K562 (cell line): ENCODE data around the gene TMEM131. TPM values are rescaled to one million over a fixed set of nuclear protein-coding genes. Genes with fewer than 3 reads are reported as not detected.

Experiments used
- ATAC-seq: fragments of 200-7000 bp; cut with Tn5 transposase; 3 replicates; pipeline ENCODE4 v1.9.1; 2020; ENCODE audit warnings: moderate library complexity
- BruUV-seq: library from RNA; stranded (reverse); fragments of 400-500 nt; replicated peaks from 2 replicates; lab custom pipeline; 2021; lab: Mats Ljungman, UMichigan
- CTCF ChIA-PET: fragments of 300-600 bp; formaldehyde crosslinking; extraction: SDS; loops from one replicate; lab custom pipeline; 2021; ENCODE audit warnings: low intra/inter-chr PET ratio; lab: Yijun Ruan, JAX
- POLR2A ChIA-PET: fragments of 300-600, 350-650 bp; sonication (Branson Sonifier 250); formaldehyde crosslinking; extraction: SDS; loops from one replicate; lab custom pipeline; 2021; ENCODE audit warnings: antibody characterized with exemption, inconsistent platforms; lab: Yijun Ruan, JAX
- DNase-seq, 4 experiments: peaks; one replicate each; pipeline versions ENCODE4 v3.0.0 to v3.0.0-alpha.2; 2011 to 2018; ENCODE audit warnings: low spot score in 3 of 4, mixed read lengths in 3 of 4; ENCODE audit errors: extremely low read depth in 1 of 4
- FAIRE-seq: peaks from 2 replicates; lab custom pipeline; 2011; peaks lifted over from hg19 to GRCh38; lab: Jason Lieb, UNC
- H2AFZ ChIP-seq: 2 replicates; pipeline ENCODE4 v1.6.0; 2011; ENCODE audit warnings: low read depth, low read length, control low read depth, inconsistent platforms
- H3K27ac ChIP-seq: fragments of 200-600 bp; 3 replicates; pipeline ENCODE4 v1.8.0; 2011; ENCODE audit warnings: low read depth, mild to moderate bottlenecking, control low read depth, inconsistent platforms, low read length, moderate library complexity, mixed read lengths; ENCODE audit errors: extremely low read depth
- H3K27me3 ChIP-seq, 2 experiments: fragments of 300-600 bp in 1 of 2; 2 replicates in 1 of 2; 3 replicates in 1 of 2; pipeline versions ENCODE4 v1.6.0 to v1.8.0; 2011; ENCODE audit warnings: inconsistent platforms in 2 of 2, low read length in 2 of 2, mild to moderate bottlenecking in 1 of 2, mixed read lengths in 1 of 2, moderate library complexity in 1 of 2; ENCODE audit not compliant: control insufficient read depth in 2 of 2, insufficient read depth in 2 of 2
- H3K36me3 ChIP-seq: fragments of 300-600 bp; 3 replicates; pipeline ENCODE4 v1.8.0; 2011; ENCODE audit warnings: mild to moderate bottlenecking, low read length, inconsistent platforms; ENCODE audit not compliant: control insufficient read depth, insufficient read depth
- H3K4me1 ChIP-seq, 2 experiments: fragments of 200-600 bp in 1 of 2; replicated peaks in 1 of 2; 2 replicates in 1 of 2; 3 replicates in 1 of 2; pipeline versions ENCODE4 v1.5.1 to v1.8.0; 2011; ENCODE audit warnings: inconsistent platforms in 2 of 2, low read length in 2 of 2, mild to moderate bottlenecking in 1 of 2, mixed read lengths in 1 of 2, moderate library complexity in 1 of 2; ENCODE audit not compliant: control insufficient read depth in 2 of 2, insufficient read depth in 2 of 2
- H3K4me2 ChIP-seq: 2 replicates; pipeline ENCODE4 v1.6.1; 2011; ENCODE audit warnings: low read length, control low read depth, inconsistent platforms, mixed read lengths; ENCODE audit not compliant: insufficient read depth
- H3K4me3 ChIP-seq: fragments of 200-600 bp; sonication (generic), shearing (Covaris generic); 2 replicates; pipeline ENCODE4 v1.5.1; 2016; ENCODE audit warnings: control low read depth, inconsistent platforms
- H3K79me2 ChIP-seq: fragments of 200-600 bp; 3 replicates; pipeline ENCODE4 v1.8.0; 2011; ENCODE audit warnings: low read length, inconsistent platforms; ENCODE audit not compliant: control insufficient read depth, insufficient read depth
- H3K9ac ChIP-seq, 2 experiments: 2 replicates each; pipeline versions ENCODE4 v1.6.0 to v1.6.1; 2011; ENCODE audit warnings: low read depth in 2 of 2, low read length in 2 of 2, control low read depth in 1 of 2, inconsistent platforms in 1 of 2, mild to moderate bottlenecking in 1 of 2, mixed read lengths in 1 of 2; ENCODE audit not compliant: insufficient read depth in 1 of 2
- H3K9me1 ChIP-seq: one replicate; pipeline ENCODE4 v1.6.0; 2011; ENCODE audit warnings: inconsistent platforms, mild to moderate bottlenecking, low read length, moderate library complexity; ENCODE audit not compliant: control insufficient read depth, insufficient read depth
- H3K9me3 ChIP-seq: replicated peaks from 2 replicates; pipeline ENCODE4 v1.5.1; 2011; ENCODE audit warnings: low read depth, low read length, inconsistent platforms; ENCODE audit not compliant: control insufficient read depth, insufficient read depth
- H4K20me1 ChIP-seq: replicated peaks from 2 replicates; pipeline ENCODE4 v1.6.1; 2011; ENCODE audit warnings: low read length, inconsistent platforms, mixed read lengths; ENCODE audit not compliant: control insufficient read depth, insufficient read depth
- ATF6 ChIP-seq: sonication (generic); formaldehyde crosslinking; IDR thresholded peaks from 2 replicates; pipeline ENCODE4 v1.4.0; 2020; ENCODE audit warnings: mild to moderate bottlenecking, missing genetic modification reagents
- BACH1 ChIP-seq: fragments of 200-800 bp; sonication (Bioruptor generic); IDR thresholded peaks from 2 replicates; pipeline ENCODE4 v1.6.1; 2016; ENCODE audit warnings: missing genetic modification characterization, missing compliant biosample characterization
- DDX20 ChIP-seq: fragments of 450-650 bp; IDR thresholded peaks from 2 replicates; pipeline ENCODE4 v1.6.1; 2016; ENCODE audit warnings: missing genetic modification characterization, low read depth, mild to moderate bottlenecking, missing compliant biosample characterization, moderate library complexity
- DPF2 ChIP-seq: fragments of 450-650 bp; IDR thresholded peaks from 2 replicates; pipeline ENCODE4 v1.6.1; 2016
- GTF2E2 ChIP-seq: fragments of 200-800 bp; sonication (Bioruptor generic); IDR thresholded peaks from 2 replicates; pipeline ENCODE4 v1.6.1; 2016; ENCODE audit warnings: missing genetic modification characterization, missing compliant biosample characterization
- HOXB6 ChIP-seq: fragments of 250-450 bp; sonication (Bioruptor Pico); IDR thresholded peaks from 2 replicates; pipeline ENCODE4 v1.5.1; 2022; ENCODE audit warnings: mild to moderate bottlenecking, borderline replicate concordance
- KDM5B ChIP-seq: fragments of 200-600 bp; sonication (generic); IDR thresholded peaks from 2 replicates; pipeline ENCODE4 v1.6.1; 2012; ENCODE audit warnings: low read depth, mild to moderate bottlenecking, moderate library complexity, low read length, control low read depth, inconsistent platforms; ENCODE audit not compliant: insufficient replicate concordance
- MEF2D ChIP-seq: conservative IDR thresholded peaks from 2 replicates; pipeline ENCODE4 v1.6.1; 2016; ENCODE audit warnings: low read depth, missing genetic modification characterization, missing compliant biosample characterization
- RAD21 ChIP-seq, 2 experiments: fragments of 250-450 bp in 1 of 2; fragments of 450-650 bp in 1 of 2; sonication (Bioruptor Pico) in 1 of 2; formaldehyde crosslinking in 1 of 2; IDR thresholded peaks in 1 of 2; conservative IDR thresholded peaks in 1 of 2; 2 replicates each; pipeline versions ENCODE4 v1.4.0 to v1.8.0; 2020 to 2022; ENCODE audit warnings: mild to moderate bottlenecking in 2 of 2, moderate library complexity in 1 of 2
- RB1 ChIP-seq: fragments of 450-650 bp; IDR thresholded peaks from 2 replicates; pipeline ENCODE4 v1.6.1; 2017; ENCODE audit warnings: low read depth, mild to moderate bottlenecking
- ZNF668 ChIP-seq: fragments of 250-450 bp; sonication (Bioruptor Pico); IDR thresholded peaks from 2 replicates; pipeline ENCODE4 v1.8.0; 2022; ENCODE audit warnings: mild to moderate bottlenecking, inconsistent platforms
- WGBS: fragments of 100-300 bp; shearing (Covaris generic); methylation state at CpG from one replicate; pipeline ENCODE4 v1.1.6; 2016; ENCODE audit warnings: low coverage, mixed read lengths; ENCODE audit not compliant: insufficient coverage; ENCODE audit errors: missing lambda C conversion rate; 5-methylcytosine and 5-hydroxymethylcytosine counted together
- in situ Hi-C: fragments of 300-500 bp; cut with MboI; formaldehyde crosslinking; loops from 4 replicates; pipeline ENCODE4 v1.15.0; 2018; ENCODE audit warnings: inconsistent platforms, mixed read lengths
- intact Hi-C: fragments of 100-400 bp; cut with micrococcal nuclease; formaldehyde crosslinking; loops from 2 replicates; pipeline ENCODE4 v1.14.2; 2022
- polyA plus RNA-seq, 8 experiments: library from polyadenylated mRNA; depleted of rRNA in 4 of 8; stranded (reverse) in 5 of 8; unstranded in 3 of 8; fragments of >200 nt; fragmentation: Nextera tagmentation in 2 of 8; fragmentation: Illumina TruSeq in 1 of 8; extraction: Ambion mirVana in 2 of 8; extraction: Trizol in 1 of 8; gene quantifications; 2 replicates each; pipeline versions ENCODE4 v1.2.1 to v1.2.3, GENCODE V29; 2011 to 2014; ENCODE audit warnings: inconsistent platforms in 1 of 8, missing spikeins in 1 of 8
- total RNA-seq, 7 experiments: library from RNA; depleted of rRNA in 6 of 7; stranded (reverse); fragments of >200 nt in 6 of 7; fragmentation: Illumina TruSeq in 2 of 7; extraction: Trizol in 2 of 7; gene quantifications; 2 replicates each; pipeline versions ENCODE4 v1.2.1 to v1.2.3, GENCODE V29; 2011 to 2021; ENCODE audit warnings: low replicate concordance in 1 of 7
- TF ChIP-seq, protein P1 (sequence below): fragments of 250-450 bp; sonication (Bioruptor Pico); IDR thresholded peaks from 2 replicates; pipeline ENCODE4 v1.9.0; 2021; ENCODE audit warnings: mild to moderate bottlenecking, inconsistent platforms
- TF ChIP-seq, protein P2 (sequence below): sonication (generic); formaldehyde crosslinking; IDR thresholded peaks from 2 replicates; pipeline ENCODE4 v1.8.1; 2022; ENCODE audit warnings: missing genetic modification reagents

The TMEM131 gene
- total and polyA plus RNA-seq, 9 of the 15 experiments (the other 6 are each of a cell fraction or from before 2014, with no cell fraction given) = 2.5 to 21.1 (median 12.4) TPM

GRCh38 chr2:97958184-97958583 is 37.6 kb downstream of the TMEM131 start:
- POLR2A ChIA-PET = interaction anchor here (0.5 to 1.8 kb wide), 3 partner anchors 13 to 61 kb away, joined by 4 read pairs; no protein-coding TSS in a partner anchor
- H3K9me1 ChIP-seq = no peaks in the 10 kb centered on the region
- H3K27ac ChIP-seq = no peak overlapping the region
- H3K79me2 ChIP-seq = peaks cover 60% of the 10 kb centered on the region
- H3K9ac ChIP-seq = no peak overlapping the region
- no peak overlapping the region for H3K4me2 ChIP-seq
- DNase-seq = no peak
- 47% methylated on average over 2 of the region's 2 CpGs for WGBS
- intact Hi-C loops = no loop called here
- H4K20me1 ChIP-seq = no peaks in the 10 kb centered on the region
- H3K27me3 ChIP-seq = no peaks in the 10 kb centered on the region
- ATAC-seq = 0 out of 3 replicates have a peak, but pooled peaks have one; percentile 20
- CTCF ChIA-PET = no interaction called here
- no peaks in the 10 kb centered on the region for H3K36me3 ChIP-seq
- no peak overlapping the region for H2AFZ ChIP-seq
- H3K4me3 ChIP-seq = no peak overlapping the region
- no peaks in the 10 kb centered on the region for H3K9me3 ChIP-seq
- BruUV-seq = no TSS peak
- no peaks in the 10 kb centered on the region for H3K4me1 ChIP-seq
- FAIRE-seq = no peak
- in situ Hi-C loops = no loop called here
- TF ChIP-seq BACH1 (tag) (no peak), ATF6 (CRISPR knock-in tag) (no peak), ZNF668 (CRISPR knock-in tag) (no peak), RAD21 (CRISPR knock-in tag; conservative IDR thresholded peaks at IDR 0.05 in 1 of 2, IDR thresholded peaks at IDR 0.05 in 1 of 2) (no peak), DPF2 (no peak), MEF2D (tag) (no peak), DDX20 (tag) (no peak), RB1 (no peak), HOXB6 (no peak), GTF2E2 (no peak), KDM5B (no peak)
- TF ChIP-seq, protein P1, sequence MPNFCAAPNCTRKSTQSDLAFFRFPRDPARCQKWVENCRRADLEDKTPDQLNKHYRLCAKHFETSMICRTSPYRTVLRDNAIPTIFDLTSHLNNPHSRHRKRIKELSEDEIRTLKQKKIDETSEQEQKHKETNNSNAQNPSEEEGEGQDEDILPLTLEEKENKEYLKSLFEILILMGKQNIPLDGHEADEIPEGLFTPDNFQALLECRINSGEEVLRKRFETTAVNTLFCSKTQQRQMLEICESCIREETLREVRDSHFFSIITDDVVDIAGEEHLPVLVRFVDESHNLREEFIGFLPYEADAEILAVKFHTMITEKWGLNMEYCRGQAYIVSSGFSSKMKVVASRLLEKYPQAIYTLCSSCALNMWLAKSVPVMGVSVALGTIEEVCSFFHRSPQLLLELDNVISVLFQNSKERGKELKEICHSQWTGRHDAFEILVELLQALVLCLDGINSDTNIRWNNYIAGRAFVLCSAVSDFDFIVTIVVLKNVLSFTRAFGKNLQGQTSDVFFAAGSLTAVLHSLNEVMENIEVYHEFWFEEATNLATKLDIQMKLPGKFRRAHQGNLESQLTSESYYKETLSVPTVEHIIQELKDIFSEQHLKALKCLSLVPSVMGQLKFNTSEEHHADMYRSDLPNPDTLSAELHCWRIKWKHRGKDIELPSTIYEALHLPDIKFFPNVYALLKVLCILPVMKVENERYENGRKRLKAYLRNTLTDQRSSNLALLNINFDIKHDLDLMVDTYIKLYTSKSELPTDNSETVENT = no peak
- TF ChIP-seq, protein P2, sequence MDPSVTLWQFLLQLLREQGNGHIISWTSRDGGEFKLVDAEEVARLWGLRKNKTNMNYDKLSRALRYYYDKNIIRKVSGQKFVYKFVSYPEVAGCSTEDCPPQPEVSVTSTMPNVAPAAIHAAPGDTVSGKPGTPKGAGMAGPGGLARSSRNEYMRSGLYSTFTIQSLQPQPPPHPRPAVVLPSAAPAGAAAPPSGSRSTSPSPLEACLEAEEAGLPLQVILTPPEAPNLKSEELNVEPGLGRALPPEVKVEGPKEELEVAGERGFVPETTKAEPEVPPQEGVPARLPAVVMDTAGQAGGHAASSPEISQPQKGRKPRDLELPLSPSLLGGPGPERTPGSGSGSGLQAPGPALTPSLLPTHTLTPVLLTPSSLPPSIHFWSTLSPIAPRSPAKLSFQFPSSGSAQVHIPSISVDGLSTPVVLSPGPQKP (CRISPR knock-in tag) = no peak
